HG02885 (cell line): ENCODE results near the gene CELF4.

Source experiments
- ATAC-seq: cut with Tn5 transposase; IDR thresholded peaks from one replicate; pipeline ENCODE4 v1.9.1; 2021; ENCODE audit warnings: mild to moderate bottlenecking; ENCODE audit not compliant: unreplicated experiment, poor library complexity

CELF4 gene

GRCh38 chr18:37450434-37451132 lies 115.0 kb downstream of the CELF4 start:
- ATAC-seq: no peak

GRCh38 chr18:37449618-37450017 lies 116.0 kb downstream of the CELF4 start:
- no peak for ATAC-seq

DNA sequence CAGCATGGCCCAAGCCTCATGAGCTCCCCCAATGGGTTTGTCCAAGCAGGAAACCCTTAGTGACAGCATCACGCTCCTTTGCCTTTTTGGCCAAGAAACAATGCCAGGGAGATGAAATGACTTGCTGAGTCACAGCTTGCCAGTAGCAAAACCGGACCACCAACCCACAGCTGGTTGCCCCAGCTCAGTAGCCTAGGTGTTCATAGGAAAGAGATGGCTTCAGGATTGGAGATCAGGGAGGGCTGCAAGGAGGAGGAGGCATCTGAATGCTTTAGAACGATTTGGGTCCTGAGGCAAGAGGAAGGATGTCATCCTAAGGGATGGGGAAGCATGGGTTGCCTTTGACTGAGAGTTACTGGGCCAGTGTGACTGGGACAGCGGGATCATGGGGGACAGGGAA lies 116.7 kb downstream of the CELF4 start:
- no peak for ATAC-seq

GRCh38 chr18:37447962-37448888 lies 117.4 kb downstream of the CELF4 start:
- ATAC-seq: no peak

DNA sequence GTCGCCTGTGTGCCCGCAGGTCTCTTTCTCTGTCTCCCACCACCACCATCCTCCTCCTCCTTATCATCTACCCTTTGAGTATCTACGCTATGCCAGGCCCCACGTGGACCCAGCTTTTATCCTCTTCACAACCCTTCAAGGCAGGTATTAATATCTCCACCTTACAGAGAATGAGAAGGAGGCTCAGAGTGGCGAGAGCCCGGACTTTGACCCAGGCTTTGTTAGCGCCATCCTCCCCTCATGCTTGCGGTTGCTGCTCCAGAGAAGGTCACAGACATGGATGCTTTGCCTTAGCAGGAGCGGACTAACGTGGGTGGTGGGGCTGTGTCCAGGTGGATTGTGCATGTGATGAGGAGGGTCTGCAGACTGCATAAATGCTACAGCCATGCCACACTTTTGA lies 119.8 kb downstream of the CELF4 start:
- ATAC-seq: no peak

DNA sequence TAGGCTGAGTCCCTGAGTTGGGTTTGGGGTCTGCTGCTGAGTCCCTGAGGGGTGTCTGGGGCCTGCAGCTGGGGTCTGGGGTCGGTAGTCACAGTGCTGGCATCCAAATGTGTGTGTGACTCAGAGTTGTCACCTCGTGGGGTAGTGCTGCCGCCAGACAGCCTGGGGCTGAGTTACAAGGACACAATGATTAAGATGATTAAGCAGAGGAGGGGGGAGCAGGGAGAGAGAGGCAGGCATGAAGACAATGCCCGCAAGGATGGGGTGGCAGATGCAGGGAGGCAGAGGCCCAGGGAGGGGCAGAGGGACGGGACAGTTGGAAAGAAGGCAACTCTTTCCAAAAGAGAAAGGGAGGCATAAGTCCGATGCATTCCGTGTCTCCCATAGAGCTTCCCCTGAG lies 120.2 kb downstream of the CELF4 start:
- no peak for ATAC-seq

DNA sequence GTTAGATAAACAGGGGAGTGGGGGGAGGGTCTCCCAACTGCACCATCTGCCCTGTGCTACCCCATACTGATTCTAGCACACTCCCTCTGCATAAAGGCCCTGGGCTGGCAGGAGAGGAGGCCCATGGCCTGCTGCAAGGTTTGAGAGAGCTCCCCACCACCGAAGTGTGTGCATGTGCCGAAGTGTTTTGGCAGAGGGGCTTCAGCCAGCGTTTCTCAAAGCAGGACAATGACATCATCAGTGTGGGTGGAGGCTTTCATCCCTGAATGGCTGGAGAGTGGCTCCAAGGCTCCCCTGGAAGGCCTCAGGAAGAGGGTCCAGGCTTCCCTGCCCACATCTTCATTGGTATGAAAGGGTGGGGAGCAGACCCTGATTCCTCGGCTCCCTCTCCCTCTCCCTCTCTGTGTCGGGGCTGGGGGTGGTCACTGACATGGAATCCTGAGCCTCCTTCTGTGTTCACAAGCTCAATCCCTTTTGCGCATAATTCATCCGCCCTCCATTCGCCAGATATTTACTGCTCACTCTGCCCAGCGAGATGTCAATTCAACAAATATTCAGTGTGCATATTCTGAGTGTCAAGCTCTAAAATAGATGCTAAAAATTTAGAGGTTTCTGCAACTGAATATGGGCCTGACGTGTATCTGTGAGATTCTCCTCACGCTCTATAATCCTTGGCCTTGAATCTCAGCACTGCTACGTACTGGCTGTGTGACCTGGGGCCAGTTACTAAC lies 122.1 kb downstream of the CELF4 start:
- ATAC-seq: no peak

GRCh38 chr18:37442477-37442876 lies 123.1 kb downstream of the CELF4 start:
- no peak for ATAC-seq

DNA sequence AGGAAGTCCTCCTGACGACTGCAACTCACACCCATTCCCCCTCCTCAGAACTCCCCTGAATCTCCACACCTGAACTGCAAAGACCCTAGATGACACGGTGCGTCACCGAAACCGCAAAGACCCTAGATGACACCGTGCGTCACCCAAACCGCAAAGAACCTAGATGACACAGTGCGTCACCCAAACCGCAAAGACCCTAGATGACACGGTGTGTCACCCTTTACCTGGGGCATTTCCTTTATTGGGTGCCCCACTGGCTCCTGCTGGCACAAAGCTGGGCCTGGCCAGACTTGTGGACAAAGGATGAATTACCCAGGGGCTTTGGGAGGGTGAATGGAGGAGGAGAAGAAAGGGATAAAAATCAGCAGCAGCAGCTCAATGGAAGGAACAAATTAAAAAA lies 123.8 kb downstream of the CELF4 start:
- no peak for ATAC-seq

DNA sequence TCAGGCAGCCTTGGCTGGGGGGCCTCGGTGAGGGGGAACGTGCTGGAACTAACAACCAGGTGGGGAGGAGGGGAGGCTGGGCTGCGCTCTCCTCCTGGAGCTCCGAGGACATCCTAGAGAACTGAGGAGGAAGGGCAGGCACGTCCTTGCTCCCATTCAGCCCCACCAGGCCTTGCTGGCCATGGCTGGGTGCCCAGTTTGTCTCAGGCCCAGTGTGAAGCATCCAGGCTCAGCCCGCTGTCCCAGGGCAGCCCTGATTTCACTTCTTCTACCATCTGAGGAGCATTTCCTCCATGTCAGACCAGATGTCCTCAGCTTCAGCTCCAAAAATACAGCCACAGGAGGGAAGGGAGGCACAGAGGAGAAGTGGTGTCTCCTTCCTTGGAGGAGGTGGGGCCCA lies 125.4 kb downstream of the CELF4 start:
- no peak for ATAC-seq

DNA sequence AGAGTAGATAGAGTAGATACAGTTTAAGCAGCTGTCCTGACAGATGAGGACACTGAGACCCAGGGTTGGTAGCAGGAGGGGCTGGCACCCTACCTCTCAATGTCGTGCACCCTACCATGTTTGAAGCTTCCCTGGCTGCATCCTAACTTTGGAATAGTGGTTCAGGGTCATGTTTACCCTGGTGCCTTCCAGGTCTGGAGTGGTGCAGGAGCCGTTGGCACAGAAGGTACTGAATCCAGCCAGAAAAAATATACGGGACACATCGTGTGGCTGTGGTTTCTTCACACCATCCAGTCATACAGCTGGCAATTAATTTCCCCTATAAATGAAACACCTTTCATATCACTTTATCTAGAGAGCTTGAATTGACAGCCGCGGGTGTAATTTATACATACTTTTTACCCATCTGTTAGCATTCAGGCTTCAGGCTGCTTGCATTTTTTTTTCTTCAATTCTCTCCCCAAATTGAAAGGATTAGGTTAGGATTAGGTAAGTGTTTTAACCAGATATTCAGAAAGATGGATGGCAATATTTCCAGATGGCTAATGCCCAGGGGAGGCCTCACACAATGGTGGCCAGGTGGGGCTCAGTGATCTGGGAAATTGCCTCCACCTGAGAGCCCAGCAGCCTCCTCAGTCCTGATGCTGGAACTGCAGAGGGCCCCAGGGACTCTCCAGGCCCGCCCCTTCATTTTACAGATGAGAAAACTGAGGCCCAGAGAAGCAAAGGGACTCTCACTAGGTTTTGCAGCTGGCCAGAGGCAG lies 127.0 kb downstream of the CELF4 start:
- no peak for ATAC-seq

GRCh38 chr18:37435996-37436395 lies 129.6 kb downstream of the CELF4 start:
- no peak for ATAC-seq

GRCh38 chr18:37435150-37435867 lies 130.3 kb downstream of the CELF4 start:
- no peak for ATAC-seq

DNA sequence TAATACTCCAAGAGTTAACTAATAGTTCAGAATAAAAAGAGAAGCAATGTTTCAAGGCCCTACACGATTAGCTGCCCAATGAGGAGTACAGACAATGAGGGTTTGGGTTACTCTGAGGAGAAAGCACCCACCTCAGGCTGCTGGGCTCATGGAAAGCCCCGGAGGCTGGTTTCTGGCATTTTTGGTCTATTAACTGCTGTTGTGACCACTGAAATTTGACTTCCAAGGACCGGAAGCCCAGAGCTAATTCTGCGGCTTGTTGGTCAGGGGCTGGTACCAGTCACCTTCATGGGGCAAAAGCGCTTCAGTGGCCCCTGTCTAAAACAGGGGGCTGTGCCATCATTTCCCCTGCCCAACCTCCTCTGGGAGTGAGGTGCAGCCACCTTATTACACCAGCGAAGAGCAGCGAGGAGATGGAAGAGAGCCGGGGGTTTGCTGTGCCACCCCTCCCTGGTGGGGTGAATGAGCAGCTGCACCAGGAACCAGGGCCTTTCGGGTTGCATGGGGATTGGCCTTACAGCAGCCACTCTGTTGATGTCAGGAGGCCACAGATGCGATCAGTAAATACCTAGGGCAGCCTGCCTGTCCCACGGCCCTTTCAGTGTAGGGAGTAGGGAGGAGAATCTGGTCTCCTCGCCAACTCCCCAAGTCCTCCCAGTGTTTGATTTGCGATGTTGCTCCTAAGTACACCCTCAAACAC lies 131.3 kb downstream of the CELF4 start:
- no peak for ATAC-seq

DNA sequence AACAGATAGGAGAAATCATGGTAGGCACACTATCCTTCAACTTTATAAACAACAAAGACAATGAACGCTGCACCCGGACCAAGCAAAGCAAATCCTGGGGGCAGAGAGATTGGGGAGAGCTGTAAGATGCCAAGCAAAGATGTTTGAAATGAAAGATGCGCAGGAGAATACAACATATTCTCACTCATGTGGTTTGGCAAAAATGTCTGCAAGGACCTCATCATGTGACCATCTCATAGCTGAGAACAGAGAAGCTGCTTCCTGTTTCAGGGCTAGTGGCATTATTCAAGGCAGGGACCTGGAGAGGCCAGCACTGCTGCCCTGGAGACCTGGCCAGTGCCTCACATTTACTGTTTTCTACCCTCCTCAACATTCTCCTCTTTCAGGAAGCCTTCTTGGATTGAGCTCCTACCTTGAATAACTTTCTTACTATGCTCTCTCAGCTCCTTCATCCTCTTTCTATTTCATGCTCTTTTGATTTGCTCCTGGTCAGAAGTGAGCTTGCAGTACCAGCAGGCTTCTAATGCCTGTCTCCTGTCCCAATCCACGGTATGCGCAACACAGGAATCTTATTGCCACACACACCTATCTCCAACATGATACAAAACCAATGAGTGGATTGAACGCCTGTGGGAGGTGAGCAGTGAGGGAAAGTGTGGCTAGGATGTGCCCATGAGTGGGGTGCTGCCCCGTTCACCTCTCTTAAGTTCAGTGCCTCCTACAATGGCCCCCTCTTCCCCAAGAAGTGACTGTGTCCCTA lies 133.0 kb downstream of the CELF4 start:
- ATAC-seq: no peak

DNA sequence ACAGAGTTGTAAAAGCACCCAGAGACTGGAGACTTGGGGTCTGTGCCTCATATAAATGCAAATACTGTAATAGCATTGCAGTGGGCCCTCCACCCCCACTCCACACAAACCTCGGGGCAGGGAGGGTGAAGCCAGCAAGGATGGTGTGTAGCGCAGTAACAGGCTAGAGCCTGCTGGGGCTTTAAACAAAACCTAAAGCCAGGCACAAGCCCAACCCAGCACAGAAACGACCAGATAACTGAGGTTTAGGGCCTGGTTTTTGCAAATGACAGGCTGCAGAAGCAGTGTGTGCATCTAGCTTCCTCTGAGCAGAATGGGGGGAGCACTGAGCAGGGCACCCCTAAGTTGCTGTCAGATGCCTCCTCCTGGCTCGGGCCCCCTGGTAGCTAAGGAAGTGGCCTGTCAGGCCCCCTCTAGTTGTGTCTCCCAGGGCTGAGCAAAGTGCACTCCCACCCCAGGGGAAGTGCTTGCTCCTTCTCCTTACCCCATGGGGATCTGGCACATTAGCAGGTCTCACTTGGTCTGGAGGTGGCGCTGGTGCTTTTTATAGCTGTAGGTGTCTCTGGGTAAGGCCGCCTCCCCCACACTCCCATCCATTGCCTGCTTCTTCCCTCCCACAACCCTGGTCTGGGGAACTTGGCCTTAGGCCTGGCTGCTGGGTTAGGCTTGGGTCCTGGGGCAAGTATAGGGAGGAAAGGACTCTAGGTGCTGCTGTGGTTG lies 135.1 kb downstream of the CELF4 start:
- no peak for ATAC-seq

DNA sequence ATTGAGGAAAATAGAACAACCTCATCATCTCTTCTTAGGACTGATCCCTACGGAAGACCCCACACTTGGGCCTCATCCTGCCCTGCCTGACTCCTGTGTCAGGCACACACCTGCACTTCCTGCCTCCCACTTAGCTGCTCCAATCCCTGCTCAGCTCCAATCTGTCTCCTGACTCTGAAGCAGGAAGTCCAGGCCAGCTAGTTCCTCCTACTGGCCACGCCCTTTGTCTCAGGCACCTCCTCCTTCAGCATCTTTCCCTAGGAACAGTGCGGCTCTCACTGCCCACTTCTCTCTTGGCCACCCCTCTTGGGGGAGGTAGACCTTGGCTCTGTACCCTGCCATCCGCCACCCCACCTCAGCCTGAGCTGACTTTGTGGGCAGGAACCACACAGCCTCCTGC lies 135.8 kb downstream of the CELF4 start:
- ATAC-seq: no peak
